Psoas muscle (tissue), 8 donors: ENCODE data around the gene PPFIA3. TPM values are rescaled to one million over a fixed set of nuclear protein-coding genes. Genes with fewer than 3 reads are reported as not detected.

ENCODE experiments used
- ATAC-seq, 4 donors: fragments of 200-7000 bp; cut with Tn5 transposase; one replicate each; pipeline ENCODE4 v1.9.1; 2020; ENCODE audit warnings: moderate library complexity in 3 of 4, mild to moderate bottlenecking in 2 of 4
- DNase-seq, 2 donors: peaks; one replicate each; pipeline ENCODE4 v3.0.0-alpha.2; 2020
- H3K27ac ChIP-seq: fragments of 200-600 bp; one replicate; pipeline ENCODE4 v1.8.0; 2022
- H3K27me3 ChIP-seq, 3 donors: fragments of 200-600 bp in 1 of 3; one replicate each; pipeline versions ENCODE4 v1.6.1 to v1.8.0; 2013 to 2022; ENCODE audit warnings: low read length in 2 of 3, mild to moderate bottlenecking in 2 of 3, moderate library complexity in 1 of 3; ENCODE audit not compliant: insufficient read depth in 3 of 3
- H3K36me3 ChIP-seq, 2 donors: fragments of 200-600 bp in 1 of 2; one replicate each; pipeline versions ENCODE4 v1.6.1 to v1.8.0; 2013 to 2022; ENCODE audit warnings: low read depth in 1 of 2, mild to moderate bottlenecking in 1 of 2, moderate library complexity in 1 of 2; ENCODE audit not compliant: insufficient read depth in 1 of 2
- H3K4me1 ChIP-seq: fragments of 200-600 bp; one replicate; pipeline ENCODE4 v1.8.0; 2022
- H3K4me3 ChIP-seq: fragments of 200-600 bp; one replicate; pipeline ENCODE4 v1.8.0; 2022; ENCODE audit warnings: mild to moderate bottlenecking
- H3K9me3 ChIP-seq: fragments of 200-600 bp; one replicate; pipeline ENCODE4 v1.8.0; 2022
- WGBS, 3 donors: extraction: QIAGEN DNeasy Blood & Tissue Kit; methylation state at CpG; one replicate each; pipeline versions ENCODE4 v1.1.6 to v1.1.7; 2013; 5-methylcytosine and 5-hydroxymethylcytosine counted together
- intact Hi-C, 2 donors: fragments of 100-400 bp; cut with DNase I; formaldehyde crosslinking; loops; one replicate each; pipeline versions ENCODE4 v1.11.0 to v1.14.2; 2022
- polyA plus RNA-seq, 3 donors: library from polyadenylated mRNA; stranded (reverse); fragments of 200-250 nt; gene quantifications; one replicate each; pipeline ENCODE4 v1.2.3, GENCODE V29; 2013
- total RNA-seq, 4 donors: library from RNA; stranded (reverse); fragmentation: NEBNext Ultra II Directional in 2 of 4; extraction: Animal tissue kit (Norgen Biotek cat#: 25700) in 2 of 4; gene quantifications; one replicate each; pipeline versions ENCODE4 v1.2.1 to v1.2.4, GENCODE V29; 2021 to 2023
- TF ChIP-seq, protein P1 (sequence below): fragments of 200-600 bp; IDR thresholded peaks from one replicate; pipeline ENCODE4 v1.8.0; 2022; ENCODE audit warnings: antibody characterized with exemption
- donor health status: healthy with polysubstance abuse.
- donor health status: DM: no; HTN: no; CAD: no; lungs with moderate emphysema.
- donor health status: Bipolar disorder and iron deficiency.
- donor health status: healthy.
- donor health status: DM: yes; HTN: yes; CAD: no.
- donor health status: DM: no; HTN: no; CAD: no.
- donor health status: DM: no; HTN: no; CAD: no.
- donor health status: DM: yes; HTN: yes; CAD: no.

The PPFIA3 gene
- total and polyA plus RNA-seq, 7 donors: 1.4 to 5.0 (median 3.2) TPM

DNA sequence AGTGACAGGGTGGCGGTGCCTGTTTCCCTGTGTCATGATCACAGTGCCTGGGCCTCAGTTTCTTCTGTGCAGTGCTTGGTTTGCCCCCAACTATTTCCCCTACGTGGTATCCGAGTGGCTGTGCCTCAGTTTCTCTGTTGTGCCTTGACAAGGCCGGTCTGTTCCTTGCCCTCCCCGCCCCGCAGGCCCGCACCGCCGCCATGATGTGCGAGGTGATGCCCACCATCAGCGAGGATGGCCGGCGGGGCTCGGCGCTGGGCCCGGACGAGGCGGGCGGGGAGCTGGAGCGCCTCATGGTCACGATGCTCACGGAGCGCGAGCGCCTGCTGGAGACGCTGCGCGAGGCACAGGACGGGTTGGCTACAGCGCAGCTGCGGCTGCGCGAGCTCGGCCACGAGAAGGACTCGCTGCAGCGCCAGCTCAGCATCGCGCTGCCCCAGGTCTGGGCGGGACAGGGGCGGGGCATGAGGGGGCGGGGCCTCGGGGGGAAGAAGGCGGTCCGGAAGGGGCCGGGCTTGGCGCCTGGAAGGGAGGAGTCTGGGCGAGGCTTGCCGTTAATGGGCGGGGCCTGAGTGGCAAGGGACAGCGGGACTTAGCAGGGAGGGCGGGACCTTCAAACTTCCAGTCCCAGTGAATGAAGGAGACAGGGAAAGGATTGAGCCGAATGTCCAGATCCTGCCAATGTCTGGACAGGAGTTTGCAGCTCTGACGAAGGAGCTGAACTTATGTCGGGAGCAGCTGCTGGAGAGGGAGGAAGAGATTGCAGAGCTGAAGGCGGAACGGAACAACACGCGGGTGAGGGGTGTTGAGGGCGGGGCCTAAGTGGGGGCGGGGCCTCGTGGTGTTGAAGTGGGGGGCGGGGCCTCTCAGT, 8.6 kb downstream of the PPFIA3 start:
- peak overlapping the region; percentile 33 for H3K4me3 ChIP-seq
- 2 to 3% (median 3%) methylated on average over 51 to 63 of the region's 63 CpGs for WGBS, 3 donors
- intact Hi-C loops: no loop called here
- ATAC-seq (peak; percentile 96 to 99 (median 96)), DNase-seq (peak; percentile 96 to 98)
- H3K27me3 ChIP-seq: no peaks in the 10 kb centered on the region
- H3K4me1 ChIP-seq: peaks cover 14% of the 10 kb centered on the region
- TF ChIP-seq, protein P1, sequence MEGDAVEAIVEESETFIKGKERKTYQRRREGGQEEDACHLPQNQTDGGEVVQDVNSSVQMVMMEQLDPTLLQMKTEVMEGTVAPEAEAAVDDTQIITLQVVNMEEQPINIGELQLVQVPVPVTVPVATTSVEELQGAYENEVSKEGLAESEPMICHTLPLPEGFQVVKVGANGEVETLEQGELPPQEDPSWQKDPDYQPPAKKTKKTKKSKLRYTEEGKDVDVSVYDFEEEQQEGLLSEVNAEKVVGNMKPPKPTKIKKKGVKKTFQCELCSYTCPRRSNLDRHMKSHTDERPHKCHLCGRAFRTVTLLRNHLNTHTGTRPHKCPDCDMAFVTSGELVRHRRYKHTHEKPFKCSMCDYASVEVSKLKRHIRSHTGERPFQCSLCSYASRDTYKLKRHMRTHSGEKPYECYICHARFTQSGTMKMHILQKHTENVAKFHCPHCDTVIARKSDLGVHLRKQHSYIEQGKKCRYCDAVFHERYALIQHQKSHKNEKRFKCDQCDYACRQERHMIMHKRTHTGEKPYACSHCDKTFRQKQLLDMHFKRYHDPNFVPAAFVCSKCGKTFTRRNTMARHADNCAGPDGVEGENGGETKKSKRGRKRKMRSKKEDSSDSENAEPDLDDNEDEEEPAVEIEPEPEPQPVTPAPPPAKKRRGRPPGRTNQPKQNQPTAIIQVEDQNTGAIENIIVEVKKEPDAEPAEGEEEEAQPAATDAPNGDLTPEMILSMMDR: no peak
- H3K27ac ChIP-seq: peak overlapping the region; percentile 27
- no peaks in the 10 kb centered on the region for H3K9me3 ChIP-seq
- H3K36me3 ChIP-seq: no peaks in the 10 kb centered on the region

DNA sequence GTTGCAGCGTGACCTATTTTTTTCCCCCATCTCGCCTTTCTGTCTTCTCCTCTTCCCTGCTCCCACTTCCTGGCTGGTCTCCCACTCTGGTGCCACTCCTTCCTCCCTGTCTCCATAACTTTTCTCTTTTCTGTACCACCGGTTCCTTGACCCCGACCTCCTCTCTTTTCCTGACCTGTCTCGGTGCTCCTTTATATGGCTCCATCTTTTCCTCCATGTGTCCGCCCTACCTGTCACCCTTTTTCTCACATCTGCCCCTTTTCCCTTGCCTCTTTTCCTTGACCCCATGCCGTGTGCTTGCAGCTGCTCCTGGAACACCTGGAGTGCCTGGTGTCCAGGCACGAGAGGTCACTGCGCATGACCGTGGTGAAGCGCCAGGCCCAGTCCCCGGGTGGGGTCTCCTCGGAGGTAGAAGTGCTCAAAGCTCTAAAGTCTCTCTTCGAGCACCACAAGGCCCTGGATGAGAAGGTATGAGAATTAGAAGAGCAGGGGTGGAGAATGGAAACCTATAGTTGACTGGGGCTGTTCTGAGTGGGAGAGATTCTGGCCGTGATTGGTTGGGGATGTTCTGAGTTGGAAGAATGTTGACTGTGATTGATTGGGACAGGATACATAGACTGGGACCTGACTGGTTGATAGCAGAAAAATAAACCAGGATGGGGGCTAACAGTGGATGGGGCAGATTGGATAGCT, 9.3 kb downstream of the PPFIA3 start:
- DNase-seq: no peak
- Histone ChIP-seq H3K36me3 (no peaks in the 10 kb centered on the region), H3K4me3 (peak overlapping the region; percentile 33), H3K27ac (peak overlapping the region; percentile 27), H3K9me3 (no peaks in the 10 kb centered on the region), H3K4me1 (peaks cover 14% of the 10 kb centered on the region), H3K27me3 (no peaks in the 10 kb centered on the region)
- no peak for ATAC-seq
- intact Hi-C loops: no loop called here
- WGBS, 3 donors: 41 to 63% (median 56%) methylated on average over 15 of the region's 15 CpGs
- TF ChIP-seq, protein P1: no peak

DNA sequence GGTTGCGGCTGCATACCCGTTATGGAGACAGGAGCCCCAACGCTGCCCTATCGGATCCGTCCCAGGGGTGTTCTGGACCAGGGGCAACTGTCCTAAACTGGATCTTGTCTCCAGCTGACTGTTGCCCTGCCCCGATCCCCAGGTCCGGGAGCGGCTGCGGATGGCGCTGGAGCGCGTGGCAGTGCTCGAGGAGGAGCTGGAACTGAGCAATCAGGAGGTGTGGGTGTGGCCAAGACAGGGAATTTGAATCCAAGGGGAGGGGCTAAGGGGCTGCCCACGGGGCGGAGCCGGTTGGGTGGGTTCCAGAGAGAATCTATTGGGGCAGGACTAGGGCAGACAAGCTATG, 9.9 kb downstream of the PPFIA3 start:
- ATAC-seq (no peak), DNase-seq (no peak)
- intact Hi-C loops: no loop called here
- TF ChIP-seq, protein P1: no peak
- Histone ChIP-seq H3K9me3 (no peaks in the 10 kb centered on the region), H3K4me1 (peaks cover 19% of the 10 kb centered on the region), H3K27ac (no peak overlapping the region), H3K4me3 (no peak overlapping the region), H3K27me3 (no peaks in the 10 kb centered on the region), H3K36me3 (no peaks in the 10 kb centered on the region)
- 40 to 74% (median 69%) methylated on average over 16 of the region's 16 CpGs for WGBS, 3 donors

DNA sequence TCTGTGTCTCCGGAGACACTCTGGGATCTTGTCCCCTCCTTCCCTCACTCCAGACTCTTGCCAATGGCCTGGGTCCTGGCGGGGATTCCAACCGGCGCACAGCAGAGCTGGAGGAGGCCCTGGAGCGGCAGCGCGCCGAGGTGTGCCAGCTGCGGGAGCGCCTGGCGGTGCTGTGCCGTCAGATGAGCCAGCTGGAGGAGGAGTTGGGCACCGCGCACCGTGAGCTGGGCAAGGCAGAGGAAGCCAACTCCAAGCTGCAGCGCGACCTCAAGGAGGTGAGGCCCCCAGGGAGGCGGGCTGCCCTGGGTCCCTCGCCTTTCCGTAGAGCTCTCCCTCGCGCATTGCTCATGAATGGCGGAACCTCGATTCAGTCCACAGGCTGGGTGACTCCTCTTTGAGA, 11.0 kb downstream of the PPFIA3 start:
- Histone ChIP-seq H3K36me3 (no peaks in the 10 kb centered on the region), H3K9me3 (no peaks in the 10 kb centered on the region), H3K27ac (no peak overlapping the region), H3K27me3 (no peaks in the 10 kb centered on the region), H3K4me1 (peaks cover 22% of the 10 kb centered on the region), H3K4me3 (no peak overlapping the region)
- ATAC-seq (peak in 3 of 4 donors; percentile 13 to 37 (median 34)), DNase-seq (peak in 1 of 2 donors; percentile 76)
- WGBS, 3 donors: 69 to 72% (median 69%) methylated on average over 24 of the region's 24 CpGs
- intact Hi-C loops: no loop called here
- TF ChIP-seq, protein P1: no peak
